ENCODE data around the gene MEAK7. TPM values are rescaled to one million over a fixed set of nuclear protein-coding genes. Genes with fewer than 3 reads are reported as not detected.

Gene MEAK7
- total and polyA plus RNA-seq, 2 of the 8 experiments (the other 6 are each of a cell fraction or from before 2014, with no cell fraction given), result 9.6 to 19.6 TPM

- no peaks in the 10 kb centered on the region for H3K79me2 ChIP-seq (ENCODE audit: control insufficient read depth in 1 of 2, insufficient read depth in 2 of 2, low read length in 2 of 2)
- H3K4me2 ChIP-seq (ENCODE audit: insufficient read depth in 1 of 2, low read depth in 2 of 2, low read length in 2 of 2), result no peak overlapping the region
- FAIRE-seq (no peak), DNase-seq (ENCODE audit: low read depth in 1 of 2, low spot score in 2 of 2) (no peak)
- WGBS, 2 experiments (ENCODE audit: extremely low coverage in 1 of 2, insufficient coverage in 1 of 2, insufficient read length in 1 of 2, insufficient replicate concordance in 2 of 2, low coverage in 1 of 2, low lambda C conversion rate in 2 of 2, missing lambda C conversion rate in 1 of 2), result 84% methylated on average over 13 of the region's 13 CpGs; no CpG with 5 or more reads in 1 of the 2 experiments
- CTCF ChIA-PET (ENCODE audit: partially characterized antibody), result interaction anchor here (1.0 to 9.7 kb wide), 19 partner anchors 9 to 708 kb away, joined by 3 to 64 read pairs (median 6); no protein-coding TSS in a partner anchor
- no peak overlapping the region for H4K8ac ChIP-seq (ENCODE audit: extremely low read depth, insufficient read depth, low read length)
- peak overlapping the region; percentile 19; the same call in 1 of the 2 replicates for H2BK20ac ChIP-seq (ENCODE audit: low read length)
- no peak overlapping the region; a peak in 1 of 7 replicates for H3K9ac ChIP-seq (replicated peaks in 1 of 4; ENCODE audit: extremely low read depth in 1 of 4, low read depth in 3 of 4, low read length in 3 of 4)
- no peak overlapping the region for H3K18ac ChIP-seq (ENCODE audit: extremely low read depth, low read length)
- H3K27ac ChIP-seq (ENCODE audit: low read depth, low read length), result no peak overlapping the region
- H3K27me3 ChIP-seq (replicated peaks in 1 of 4; ENCODE audit: control insufficient read depth in 3 of 4, extremely low read depth in 1 of 4, insufficient read depth in 3 of 4, low read length in 3 of 4), result no peaks in the 10 kb centered on the region; a peak in 1 of 7 replicates
- peak overlapping the region; percentile 40; the same call in 1 of the 2 replicates for H2AK5ac ChIP-seq (ENCODE audit: low read depth, low read length)
- H3K23ac ChIP-seq (ENCODE audit: insufficient read length), result no peak overlapping the region
- H2AFZ ChIP-seq (ENCODE audit: low read length), result no peak overlapping the region
- H2BK5ac ChIP-seq (ENCODE audit: low read depth, low read length), result no peak overlapping the region
- H3K36me3 ChIP-seq (ENCODE audit: control insufficient read depth in 2 of 4, insufficient read depth in 4 of 4, low read length in 3 of 4), result no peaks in the 10 kb centered on the region
- H3K4ac ChIP-seq (replicated peaks; ENCODE audit: insufficient read length, low read depth, low read length), result no peak overlapping the region
- POLR2A ChIA-PET (ENCODE audit: partially characterized antibody), result no interaction called here
- H3K23me2 ChIP-seq (ENCODE audit: low read depth, low read length), result no peaks in the 10 kb centered on the region
- no peak overlapping the region for H4K5ac ChIP-seq (ENCODE audit: insufficient read length, low read depth, low read length)
- H2BK15ac ChIP-seq (ENCODE audit: low read length), result peak overlapping the region; percentile 9
- peak overlapping the region; percentile 88 for H4K91ac ChIP-seq (replicated peaks; ENCODE audit: insufficient read length, low read length)
- H3K14ac ChIP-seq (ENCODE audit: insufficient read length), result no peak overlapping the region
- no peak overlapping the region for H3K4me3 ChIP-seq (ENCODE audit: extremely low read depth in 1 of 4, insufficient read depth in 2 of 4, low read depth in 3 of 4, low read length in 4 of 4)
- peaks cover 3 to 16% (median 11%) of the 10 kb centered on the region in 4 experiments; a peak in 6 of 7 replicates for H3K4me1 ChIP-seq (replicated peaks in 1 of 4; ENCODE audit: control insufficient read depth in 3 of 4, insufficient read depth in 4 of 4, low read length in 3 of 4)
- H3K9me3 ChIP-seq (ENCODE audit: insufficient read depth in 2 of 2, low read depth in 1 of 2, low read length in 1 of 2), result no peaks in the 10 kb centered on the region
- H3K56ac ChIP-seq (replicated peaks; ENCODE audit: insufficient read length, low read depth, low read length), result no peak overlapping the region
- no peaks in the 10 kb centered on the region for H3K79me1 ChIP-seq (ENCODE audit: low read depth, low read length)
- peak overlapping the region; percentile 52; the same call in 1 of the 2 replicates for H2BK12ac ChIP-seq (ENCODE audit: low read depth, low read length)
- H4K20me1 ChIP-seq (replicated peaks in 1 of 2; ENCODE audit: control insufficient read depth in 1 of 2, insufficient read depth in 2 of 2, low read length in 2 of 2), result no peaks in the 10 kb centered on the region
- H2BK120ac ChIP-seq (replicated peaks; ENCODE audit: low read depth, low read length), result no peak overlapping the region
- TF ChIP-seq GABPA (IDR thresholded peaks at IDR 0.05; ENCODE audit: borderline replicate concordance, insufficient read depth, low read length) (no peak), ATF3 (IDR thresholded peaks at IDR 0.05; ENCODE audit: insufficient read depth, low read depth, low read length) (no peak), RAD21 (IDR thresholded peaks at IDR 0.05 in 1 of 2, conservative IDR thresholded peaks at IDR 0.05 in 1 of 2; ENCODE audit: low read depth in 2 of 2, low read length in 2 of 2) (no peak), MAX (IDR thresholded peaks at IDR 0.05) (no peak), EZH2 (IDR thresholded peaks at IDR 0.05; ENCODE audit: low read depth, low read length, severe bottlenecking) (no peak), JUN (IDR thresholded peaks at IDR 0.05; ENCODE audit: low read depth, low read length) (no peak), SIRT6 (IDR thresholded peaks at IDR 0.05; ENCODE audit: low read length) (no peak), YY1 (IDR thresholded peaks at IDR 0.05; ENCODE audit: low read depth, low read length) (no peak), TEAD4 (IDR thresholded peaks at IDR 0.05; ENCODE audit: low read depth, low read length) (no peak), SIN3A (conservative IDR thresholded peaks at IDR 0.05 in 1 of 2, IDR thresholded peaks at IDR 0.05 in 1 of 2; ENCODE audit: low read depth in 1 of 2, low read length in 2 of 2) (no peak), SP2 (IDR thresholded peaks at IDR 0.05; ENCODE audit: low read length) (no peak), EGR1 (IDR thresholded peaks at IDR 0.05; ENCODE audit: borderline replicate concordance, low read depth, low read length) (no peak), ZNF274 (IDR thresholded peaks at IDR 0.05; ENCODE audit: borderline replicate concordance, extremely low read depth, low read length) (no peak)
These were observed 7.4 kb upstream of the MEAK7 start for GRCh38 chr16:84511831-84512230.
